Pancreas (tissue), 10 donors: Measurements from ENCODE around the gene DNAJA1. TPM values are rescaled to one million over a fixed set of nuclear protein-coding genes. Genes with fewer than 3 reads are reported as not detected.

ENCODE experiments used
- ATAC-seq, 4 donors: fragments of 200-7000 bp; cut with Tn5 transposase; one replicate each; pipeline versions ENCODE4 v1.8.0 to v1.9.1; 2020; ENCODE audit warnings: mild to moderate bottlenecking in 4 of 4, moderate library complexity in 4 of 4
- DNase-seq, 6 donors: peaks; one replicate each; pipeline ENCODE4 v3.0.0-alpha.2; 2020
- FAIRE-seq: peaks from 2 replicates; lab custom pipeline; 2012; peaks lifted over from hg19 to GRCh38; lab: Jason Lieb, UNC
- H3K27ac ChIP-seq, 4 donors: fragments of 200-600 bp; sonication (generic); 1 replicate in 3 of 4; 2 replicates in 1 of 4; pipeline versions ENCODE4 v1.5.0 to v1.8.0; 2020
- H3K27me3 ChIP-seq, 4 donors: fragments of 200-600 bp; one replicate each; pipeline ENCODE4 v1.8.0; 2021
- H3K36me3 ChIP-seq, 3 donors: fragments of 200-600 bp; sonication (generic) in 1 of 3; one replicate each; pipeline versions ENCODE4 v1.5.0 to v1.8.0; 2020 to 2021
- H3K4me1 ChIP-seq, 3 donors: fragments of 200-600 bp; one replicate each; pipeline ENCODE4 v1.8.0; 2021
- H3K4me3 ChIP-seq, 4 donors: fragments of 200-600 bp; sonication (generic) in 2 of 4; one replicate each; pipeline versions ENCODE4 v1.5.0 to v1.8.0; 2020 to 2021
- H3K9me3 ChIP-seq, 4 donors: fragments of 200-600 bp; one replicate each; pipeline ENCODE4 v1.8.0; 2021
- WGBS, 2 donors: extraction: QIAGEN DNeasy Blood & Tissue Kit; methylation state at CpG; one replicate each; pipeline ENCODE4 v1.1.7; 2013; 5-methylcytosine and 5-hydroxymethylcytosine counted together
- intact Hi-C, 3 donors: fragments of 100-400 bp; cut with DNase I; formaldehyde crosslinking; loops; one replicate each; pipeline versions ENCODE4 v1.11.1 to v1.14.2; 2022
- polyA plus RNA-seq, 2 donors: library from polyadenylated mRNA; stranded (reverse); fragments of 200-250 nt; gene quantifications; one replicate each; pipeline ENCODE4 v1.2.3, GENCODE V29; 2013
- total RNA-seq, 6 donors: library from RNA; stranded (reverse); fragmentation: NEBNext Ultra II Directional in 4 of 6; extraction: Animal tissue kit (Norgen Biotek cat#: 25700) in 4 of 6; gene quantifications; one replicate each; pipeline versions ENCODE4 v1.2.1 to v1.2.4, GENCODE V29; 2021 to 2023
- TF ChIP-seq, protein P1 (sequence below), 4 donors: fragments of 200-600 bp; sonication (generic) in 3 of 4; IDR thresholded peaks; one replicate each; pipeline versions ENCODE4 v1.5.0 to v1.8.0; 2021; ENCODE audit warnings: antibody characterized with exemption in 4 of 4
- donor health status: healthy with polysubstance abuse.
- donor health status: DM: no; HTN: no; CAD: no; lungs with moderate emphysema.
- donor health status: DM: no; HTN: no; CAD: no.
- donor health status: control.
- donor health status: control.
- donor health status: Bipolar disorder and iron deficiency.
- donor health status: DM: yes; HTN: yes; CAD: no.
- donor health status: DM: no; HTN: no; CAD: no.
- donor health status: DM: no; HTN: no; CAD: no.
- donor health status: DM: yes; HTN: yes; CAD: no.

DNAJA1 gene
- total and polyA plus RNA-seq, 8 donors = 21.2 to 65.5 (median 34.4) TPM

DNA sequence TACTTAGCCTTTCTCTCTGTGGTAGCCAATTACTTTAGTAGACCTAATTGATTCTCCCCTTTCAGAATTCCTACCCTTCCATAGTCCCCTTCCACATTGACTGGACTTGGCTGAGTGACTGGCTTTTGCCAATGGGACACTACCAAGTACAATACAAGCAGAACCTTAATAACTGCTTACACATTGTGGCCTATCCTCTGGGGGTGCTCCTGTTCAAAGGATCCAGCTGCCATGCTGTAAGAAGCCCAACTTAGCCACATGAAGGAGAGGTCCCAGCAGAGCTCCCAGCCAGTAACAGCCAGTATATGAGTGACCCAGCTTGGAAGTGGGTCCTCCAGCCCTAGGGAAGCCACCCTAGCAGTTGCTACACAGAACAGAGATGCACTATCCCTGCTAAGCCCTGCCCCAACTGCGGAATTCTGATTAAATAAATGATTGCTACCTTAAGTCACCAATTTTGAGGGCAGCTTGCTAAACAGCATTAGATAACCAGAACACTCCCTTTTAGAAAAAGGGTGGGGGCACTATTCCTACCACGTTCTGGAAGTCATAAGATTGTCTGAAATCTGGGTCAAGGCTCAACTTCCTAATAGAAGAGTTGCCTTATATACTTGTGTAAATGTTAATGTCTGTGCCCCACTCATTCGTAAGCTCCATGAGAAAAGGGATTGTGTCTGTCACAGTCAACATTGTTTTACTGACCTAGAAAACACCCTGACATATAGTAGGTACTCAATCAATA, 12.6 kb upstream of the DNAJA1 start:
- no peak overlapping the region for H3K27ac ChIP-seq
- 60 to 65% methylated on average over 3 of the region's 3 CpGs for WGBS, 2 donors
- FAIRE-seq = no peak
- intact Hi-C loops = no loop called here
- H3K9me3 ChIP-seq = no peaks in the 10 kb centered on the region
- H3K27me3 ChIP-seq = no peaks in the 10 kb centered on the region
- DNase-seq = no peak
- H3K36me3 ChIP-seq = no peaks in the 10 kb centered on the region
- TF ChIP-seq, protein P1, sequence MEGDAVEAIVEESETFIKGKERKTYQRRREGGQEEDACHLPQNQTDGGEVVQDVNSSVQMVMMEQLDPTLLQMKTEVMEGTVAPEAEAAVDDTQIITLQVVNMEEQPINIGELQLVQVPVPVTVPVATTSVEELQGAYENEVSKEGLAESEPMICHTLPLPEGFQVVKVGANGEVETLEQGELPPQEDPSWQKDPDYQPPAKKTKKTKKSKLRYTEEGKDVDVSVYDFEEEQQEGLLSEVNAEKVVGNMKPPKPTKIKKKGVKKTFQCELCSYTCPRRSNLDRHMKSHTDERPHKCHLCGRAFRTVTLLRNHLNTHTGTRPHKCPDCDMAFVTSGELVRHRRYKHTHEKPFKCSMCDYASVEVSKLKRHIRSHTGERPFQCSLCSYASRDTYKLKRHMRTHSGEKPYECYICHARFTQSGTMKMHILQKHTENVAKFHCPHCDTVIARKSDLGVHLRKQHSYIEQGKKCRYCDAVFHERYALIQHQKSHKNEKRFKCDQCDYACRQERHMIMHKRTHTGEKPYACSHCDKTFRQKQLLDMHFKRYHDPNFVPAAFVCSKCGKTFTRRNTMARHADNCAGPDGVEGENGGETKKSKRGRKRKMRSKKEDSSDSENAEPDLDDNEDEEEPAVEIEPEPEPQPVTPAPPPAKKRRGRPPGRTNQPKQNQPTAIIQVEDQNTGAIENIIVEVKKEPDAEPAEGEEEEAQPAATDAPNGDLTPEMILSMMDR (IDR thresholded peaks at IDR 0.05) = no peak
- no peaks in the 10 kb centered on the region for H3K4me1 ChIP-seq
- no peak overlapping the region for H3K4me3 ChIP-seq
- ATAC-seq = no peak

DNA sequence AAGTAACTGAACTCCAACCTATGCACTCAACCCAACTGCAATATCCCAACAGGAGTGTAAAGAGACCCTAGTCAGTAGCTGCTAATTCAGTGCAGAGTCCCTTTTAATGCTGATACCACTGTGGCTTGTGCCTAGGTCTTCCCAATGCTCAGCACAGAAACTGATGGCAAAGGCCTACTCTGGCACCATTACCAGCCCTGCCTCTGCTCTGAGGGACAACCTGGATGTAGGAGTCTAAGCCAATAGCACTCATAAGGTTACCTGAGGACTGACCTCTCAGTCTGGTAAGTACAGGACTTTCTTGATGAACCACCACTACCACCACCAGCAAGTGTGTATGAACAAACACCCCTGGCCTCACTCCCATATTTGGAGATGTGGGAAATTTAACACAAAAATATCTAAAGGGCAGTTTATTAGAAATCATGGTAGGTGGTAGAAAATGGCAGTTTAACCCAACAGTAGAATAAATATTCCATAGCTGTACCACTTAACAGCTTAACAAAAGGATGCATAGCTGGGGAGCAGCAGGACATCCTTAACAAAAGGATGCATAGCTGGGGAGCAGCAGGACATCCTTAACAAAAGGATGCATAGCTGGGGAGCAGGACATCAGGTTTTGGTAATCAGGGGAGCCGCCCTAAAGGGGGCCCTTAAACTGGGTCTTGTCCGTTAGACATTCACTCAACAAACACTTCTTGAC, 11.0 kb upstream of the DNAJA1 start:
- no peak overlapping the region for H3K4me3 ChIP-seq
- no peaks in the 10 kb centered on the region for H3K27me3 ChIP-seq
- no peaks in the 10 kb centered on the region for H3K36me3 ChIP-seq
- H3K4me1 ChIP-seq = no peaks in the 10 kb centered on the region
- ATAC-seq (no peak), DNase-seq (no peak), FAIRE-seq (no peak)
- H3K27ac ChIP-seq = no peak overlapping the region
- TF ChIP-seq, protein P1 (IDR thresholded peaks at IDR 0.05) = no peak
- WGBS, 2 donors = 67 to 91% methylated on average over 2 of the region's 2 CpGs
- intact Hi-C loops = no loop called here
- H3K9me3 ChIP-seq = no peaks in the 10 kb centered on the region

DNA sequence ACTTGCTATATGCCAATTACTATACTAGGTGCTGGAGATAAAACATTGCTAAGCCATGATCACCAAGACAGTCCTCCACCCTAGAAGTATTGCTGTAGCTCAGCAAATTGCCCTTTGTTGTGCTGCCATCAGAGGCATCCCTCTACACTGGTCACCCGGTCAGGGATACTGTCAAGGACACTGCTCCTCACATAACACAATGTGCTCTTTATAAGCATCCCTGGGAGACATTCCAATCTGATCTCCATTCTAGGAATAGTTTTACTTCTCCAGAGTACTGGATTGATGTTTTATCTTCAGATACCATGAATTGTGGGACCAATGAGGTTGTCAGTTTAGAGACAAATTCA, 10.4 kb upstream of the DNAJA1 start:
- FAIRE-seq = no peak
- Histone ChIP-seq H3K36me3 (no peaks in the 10 kb centered on the region), H3K4me3 (no peak overlapping the region), H3K4me1 (no peaks in the 10 kb centered on the region), H3K27me3 (no peaks in the 10 kb centered on the region), H3K27ac (no peak overlapping the region), H3K9me3 (no peaks in the 10 kb centered on the region)
- ATAC-seq = no peak
- TF ChIP-seq, protein P1 (IDR thresholded peaks at IDR 0.05) = no peak
- WGBS, 2 donors = 73 to 75% methylated on average over 1 of the region's 1 CpG
- intact Hi-C loops = no loop called here
- no peak for DNase-seq

DNA sequence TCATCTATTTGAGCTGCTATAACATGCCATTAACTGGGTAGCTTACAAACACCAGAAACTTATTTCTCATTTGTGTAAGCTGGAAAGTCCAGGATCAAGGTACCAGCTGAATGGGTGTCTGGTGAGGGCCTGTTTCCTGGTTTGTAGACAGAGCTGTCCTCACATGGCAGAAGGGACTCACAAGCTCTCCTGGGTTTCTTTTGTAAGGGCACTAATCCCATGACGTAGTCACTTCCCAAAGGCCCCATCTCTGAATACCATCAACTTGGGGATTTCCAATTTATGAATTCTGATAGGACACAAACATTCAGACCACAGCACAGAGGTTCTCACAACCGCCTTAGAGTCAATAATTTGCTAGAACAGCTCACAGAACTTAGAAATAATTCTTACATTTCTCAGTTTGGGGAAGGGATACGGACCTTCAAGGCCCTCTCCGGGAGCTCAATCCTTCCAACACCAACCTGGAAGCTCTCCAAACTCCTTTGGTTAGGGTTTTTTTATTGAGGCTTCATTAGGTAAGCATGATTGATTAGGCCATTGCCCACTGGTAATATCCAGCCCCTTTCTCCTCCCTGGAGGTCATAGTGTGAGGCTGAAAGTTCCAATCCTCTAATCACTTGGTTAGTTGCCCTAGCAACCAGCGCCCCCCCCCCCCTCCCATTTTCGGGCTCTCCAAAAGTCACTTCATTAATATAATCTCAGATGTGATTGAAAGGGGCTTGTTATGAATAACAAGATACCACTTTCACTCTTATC, 7.6 kb upstream of the DNAJA1 start:
- TF ChIP-seq, protein P1 (IDR thresholded peaks at IDR 0.05) = no peak
- H3K9me3 ChIP-seq = no peaks in the 10 kb centered on the region
- H3K4me3 ChIP-seq = no peak overlapping the region
- H3K27me3 ChIP-seq = no peaks in the 10 kb centered on the region
- H3K36me3 ChIP-seq = no peaks in the 10 kb centered on the region
- intact Hi-C loops = no loop called here
- DNase-seq (no peak), FAIRE-seq (no peak), ATAC-seq (peak in 1 of 4 donors; percentile 8)
- H3K4me1 ChIP-seq = no peaks in the 10 kb centered on the region
- H3K27ac ChIP-seq = no peak overlapping the region
- 79 to 83% methylated on average over 6 of the region's 6 CpGs for WGBS, 2 donors
